ENCODE data around the gene BHLHE41.

GRCh38 chr12:26114720-26115401, 10.0 kb downstream of the BHLHE41 start:
- TF ChIP-seq NFATC4 (CRISPR knock-in tag; IDR thresholded peaks at IDR 0.05) (no peak), SMAD4 (CRISPR knock-in tag; IDR thresholded peaks at IDR 0.05) (no peak), E2F4 (CRISPR knock-in tag; IDR thresholded peaks at IDR 0.05; ENCODE audit: borderline replicate concordance, low read depth) (no peak), ARID4B (CRISPR knock-in tag; IDR thresholded peaks at IDR 0.05; ENCODE audit: borderline replicate concordance) (peak; percentile 0; the same call in 1 of the 2 replicates), CTCF (IDR thresholded peaks at IDR 0.05) (no peak), USF2 (CRISPR knock-in tag; IDR thresholded peaks at IDR 0.05) (no peak), FOXP4 (CRISPR knock-in tag; IDR thresholded peaks at IDR 0.05) (no peak)

Measured in WTC11 (cell line).